GM12865 (cell line): Measurements from ENCODE around the gene MECP2.

Experiments used
- DNase-seq: peaks from one replicate; pipeline ENCODE4 v3.0.0; 2010; ENCODE audit warnings: low read depth
- H3K4me3 ChIP-seq: 2 replicates; pipeline ENCODE4 v1.5.1; 2011; ENCODE audit warnings: mild to moderate bottlenecking, low read depth, low read length, control low read depth
- CTCF ChIP-seq: IDR thresholded peaks from 2 replicates; pipeline ENCODE4 v1.5.1; 2011; ENCODE audit warnings: low read length, control low read depth, low read depth, inconsistent platforms; ENCODE audit not compliant: insufficient read depth; ENCODE audit errors: missing control alignments

The MECP2 gene

DNA sequence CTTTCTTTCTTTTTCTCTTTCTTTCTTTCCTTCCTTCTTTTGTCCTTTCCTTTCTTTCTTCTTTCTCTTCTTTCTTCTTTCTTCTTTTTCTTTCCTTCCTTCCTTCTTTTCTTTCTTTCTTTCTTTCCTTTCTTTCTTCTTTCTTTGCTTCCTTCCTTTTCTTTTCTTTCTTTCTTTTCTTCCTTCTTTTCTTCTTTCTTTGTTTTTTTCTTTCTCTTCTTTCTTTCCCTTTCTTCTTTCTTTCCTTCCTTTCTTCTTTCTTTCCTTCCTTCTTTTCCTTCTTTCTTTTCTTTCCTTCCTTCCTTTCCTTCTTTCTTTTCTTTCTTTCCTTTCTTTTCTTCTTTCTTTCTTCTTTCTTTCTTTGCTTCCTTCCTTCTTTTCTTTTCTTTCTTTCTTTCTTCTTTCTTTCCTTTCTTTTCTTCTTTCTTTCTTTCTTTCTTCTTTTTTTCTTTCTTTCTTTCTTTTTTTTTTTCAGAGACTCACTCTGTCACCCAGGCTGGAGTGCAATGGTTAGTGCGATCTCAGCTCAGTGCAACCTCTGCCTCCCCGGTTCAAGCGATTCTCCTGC is 106.4 kb downstream of the MECP2 start:
- DNase-seq: no peak
- no peak for TF ChIP-seq CTCF
- H3K4me3 ChIP-seq: no peak overlapping the region

DNA sequence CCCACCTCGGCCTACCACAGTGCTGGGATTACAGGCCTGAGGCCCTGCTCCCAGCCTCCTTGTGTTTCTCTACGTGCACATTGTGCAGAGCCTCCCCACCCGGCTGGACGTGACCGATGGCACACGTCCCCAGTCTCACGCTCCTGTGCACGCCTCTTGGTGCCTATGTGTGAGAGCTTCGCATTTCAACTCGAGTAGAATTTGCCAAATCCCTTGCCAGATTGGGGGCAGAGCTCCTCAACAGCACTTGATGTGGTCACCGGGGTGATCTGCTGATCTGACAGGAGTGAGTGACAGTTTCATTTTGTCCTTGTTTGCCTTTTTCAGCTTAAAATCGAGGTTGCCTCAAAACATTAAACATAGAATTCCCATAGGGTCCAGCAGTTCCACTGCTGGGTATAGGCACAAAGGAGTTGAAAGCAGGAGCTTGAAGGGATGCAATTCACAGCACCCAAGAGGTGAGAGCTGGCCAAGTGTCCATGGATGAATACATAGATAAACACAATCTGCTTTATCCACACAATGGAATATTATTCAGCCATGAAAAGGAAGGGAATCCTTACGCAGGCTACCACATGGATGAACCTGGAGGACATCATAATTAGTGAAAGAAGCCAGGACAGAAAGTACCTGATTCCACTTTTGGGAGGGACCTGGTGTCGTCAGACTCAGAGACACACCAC is 107.4 kb downstream of the MECP2 start:
- TF ChIP-seq CTCF: no peak
- no peak for DNase-seq

GRCh38 chrX:153988493-153988892 is 109.0 kb downstream of the MECP2 start:
- no peak for TF ChIP-seq CTCF
- no peak overlapping the region for H3K4me3 ChIP-seq
- DNase-seq: no peak

More for the DNA sequence above, 107.4 kb downstream of the MECP2 start:
- H3K4me3 ChIP-seq: no peak overlapping the region

GRCh38 chrX:153984351-153985178 is 113.0 kb downstream of the MECP2 start:
- peak; percentile 80 for DNase-seq
- no peak for TF ChIP-seq CTCF
- H3K4me3 ChIP-seq: peak overlapping the region; percentile 69

DNA sequence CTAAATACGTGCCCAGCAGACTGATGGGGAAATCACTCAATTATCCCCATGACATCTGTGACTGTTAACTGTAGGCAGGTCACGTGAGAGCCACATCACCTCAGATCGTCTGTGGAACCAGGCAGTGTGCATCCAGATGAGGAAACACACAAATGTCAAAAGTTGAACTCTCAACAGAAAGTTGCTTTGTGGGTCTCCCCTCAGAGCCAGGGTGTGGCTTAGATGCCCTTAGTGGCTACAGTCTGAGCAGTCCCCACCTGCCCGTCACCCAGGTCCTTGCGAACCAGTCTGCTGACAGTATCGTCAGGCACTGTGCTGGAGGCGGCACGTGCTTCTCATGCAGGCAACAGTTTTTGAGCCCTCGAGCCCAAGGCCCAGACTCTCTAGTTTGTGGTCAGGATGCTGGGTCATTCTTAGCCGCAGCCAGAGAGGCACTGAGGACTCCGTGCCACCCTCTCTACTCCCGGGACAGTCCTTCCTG is 114.2 kb downstream of the MECP2 start:
- no peak for TF ChIP-seq CTCF
- H3K4me3 ChIP-seq: no peak overlapping the region
- no peak for DNase-seq

- no peak for DNase-seq
- no peak overlapping the region for H3K4me3 ChIP-seq
- TF ChIP-seq CTCF: no peak
Observed at GRCh38 chrX:153981771-153982533, 115.6 kb downstream of the MECP2 start.
